Jurkat, Clone E6-1 (cell line): ENCODE results near the gene STPG4.

Experiments used
- DNase-seq: peaks from one replicate; pipeline ENCODE4 v3.0.0-alpha.2; 2011; ENCODE audit warnings: low read depth, low spot score
- H3K4me3 ChIP-seq: 2 replicates; pipeline ENCODE4 v1.5.1; 2011; ENCODE audit warnings: mild to moderate bottlenecking, low read length, control low read depth, moderate library complexity

STPG4 gene

DNA sequence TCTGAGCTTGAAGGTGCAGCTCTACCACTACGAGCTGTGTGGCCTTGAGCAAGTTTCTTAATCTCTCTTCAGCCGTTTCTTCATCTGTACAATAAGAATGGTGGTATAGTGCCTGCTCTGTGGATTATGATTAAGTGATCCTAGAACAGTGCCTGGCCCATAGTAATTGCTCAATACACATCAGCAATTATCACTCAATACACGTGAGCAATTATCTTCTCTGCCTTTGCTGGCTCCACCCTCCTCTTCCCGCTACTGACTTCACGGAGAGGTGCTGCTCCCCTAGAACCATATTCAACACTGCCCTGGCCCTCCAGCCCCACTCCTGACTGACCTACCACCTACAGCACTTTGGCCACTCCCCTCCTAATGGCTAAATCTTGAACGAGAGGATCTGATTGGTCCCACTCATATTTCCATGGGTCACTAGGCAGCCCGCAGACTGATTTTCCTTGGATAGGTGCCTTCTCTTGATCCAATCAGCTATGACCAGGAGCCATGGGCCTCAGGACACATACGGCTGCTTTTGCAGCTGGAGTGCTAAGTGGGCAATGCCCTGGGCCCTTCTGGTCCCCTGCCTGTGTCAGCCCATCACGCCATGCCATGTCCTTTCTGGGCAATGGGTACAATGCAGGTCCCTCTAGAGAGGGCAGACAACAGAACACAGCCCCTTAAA is 77.5 kb downstream of the STPG4 start:
- no peak for DNase-seq
- H3K4me3 ChIP-seq: no peak overlapping the region

DNA sequence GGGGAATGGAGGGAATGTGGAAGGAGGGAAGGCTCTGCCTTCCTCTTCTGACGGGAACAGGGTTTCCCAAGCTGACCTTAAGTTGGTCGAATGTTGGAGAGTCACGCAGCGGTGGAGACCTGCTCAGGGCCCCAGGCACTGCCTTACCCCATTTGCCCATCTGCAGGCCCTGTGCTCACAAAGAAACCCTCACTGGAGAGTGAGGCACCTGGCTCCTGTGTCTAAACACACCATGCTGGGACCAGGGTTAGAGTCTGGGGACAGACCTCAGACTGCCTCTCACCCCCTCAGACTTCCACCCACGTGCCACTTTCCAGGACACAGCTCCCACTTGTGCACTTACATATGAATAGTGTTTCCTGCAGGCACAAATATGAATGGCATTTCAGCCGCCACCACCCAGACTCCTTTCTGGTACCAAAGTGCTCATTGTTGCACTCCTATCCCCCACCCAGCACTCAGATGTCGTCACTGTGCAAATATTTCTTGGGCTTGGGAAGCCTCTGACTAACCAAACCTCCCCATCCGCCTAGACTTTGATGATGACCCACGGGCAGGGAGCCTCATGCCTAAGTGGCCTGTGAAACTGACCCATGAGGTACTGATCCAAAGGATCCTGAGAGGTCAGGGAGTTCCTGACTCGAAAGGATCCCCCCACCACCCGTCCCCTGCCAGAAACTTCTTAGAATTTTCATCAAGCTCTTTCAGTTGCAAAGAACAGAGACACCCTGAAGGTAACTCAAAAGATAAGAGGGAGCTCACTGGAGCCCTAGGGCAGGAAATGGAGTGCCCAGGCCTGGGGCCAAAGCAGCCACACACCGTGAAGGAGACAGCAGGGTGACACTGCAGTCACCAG is 78.3 kb downstream of the STPG4 start:
- no peak overlapping the region for H3K4me3 ChIP-seq
- DNase-seq: no peak

DNA sequence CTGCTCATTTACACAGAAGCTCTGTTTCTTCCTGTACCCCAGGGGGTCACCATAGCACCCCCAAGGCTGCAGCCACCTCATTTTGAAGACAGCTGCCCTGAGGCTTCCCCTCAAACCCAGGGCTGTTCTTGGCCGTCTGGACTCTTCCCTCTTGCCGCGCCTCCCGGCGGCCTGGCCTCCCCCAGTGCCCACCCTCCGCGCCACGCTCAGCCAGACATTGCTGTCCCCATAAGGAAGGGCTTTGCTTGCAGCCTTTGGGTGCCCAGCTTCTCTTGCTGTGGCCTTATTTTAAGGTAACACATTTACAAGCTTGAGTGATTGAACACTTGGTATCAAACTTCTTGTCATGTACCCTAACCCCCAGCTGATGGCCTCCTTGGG is 79.0 kb downstream of the STPG4 start:
- no peak for DNase-seq
- no peak overlapping the region for H3K4me3 ChIP-seq

DNA sequence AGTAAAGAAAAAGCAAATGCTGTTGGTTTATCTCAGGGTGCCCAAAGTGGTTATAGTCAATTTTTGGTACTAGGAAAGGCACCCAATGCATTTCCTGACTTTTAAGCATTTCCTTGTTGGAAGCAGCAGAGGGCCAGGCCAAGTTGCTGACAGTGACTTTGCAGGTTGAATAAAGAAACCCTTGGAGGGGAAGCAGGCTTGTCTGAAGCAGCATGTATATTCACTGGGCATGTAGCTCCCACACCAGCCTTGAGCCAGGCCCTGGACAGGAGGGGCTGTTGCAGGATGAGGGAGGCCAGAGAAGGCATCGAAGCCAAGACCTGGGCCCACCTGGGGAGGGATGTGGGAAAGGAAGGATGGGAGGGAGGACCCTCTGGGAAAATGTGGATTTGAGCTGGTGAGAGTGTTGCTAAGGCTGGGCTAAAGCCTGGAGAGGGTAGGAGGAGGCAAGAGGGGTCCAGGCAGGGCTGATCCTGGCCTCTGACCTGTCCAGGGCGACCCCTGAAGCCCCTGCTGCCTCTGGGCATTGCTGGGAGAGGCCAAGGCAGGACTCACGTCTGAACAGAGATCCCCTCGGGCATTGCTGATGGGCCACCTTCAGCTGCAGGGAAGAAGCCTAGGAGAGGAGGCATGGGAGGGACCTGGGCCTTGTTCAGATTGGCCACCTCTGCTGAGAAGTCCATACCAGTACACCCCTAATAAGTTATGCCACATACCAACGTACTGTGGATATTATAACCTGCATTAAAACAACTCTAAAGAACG is 79.6 kb downstream of the STPG4 start:
- DNase-seq: no peak

DNA sequence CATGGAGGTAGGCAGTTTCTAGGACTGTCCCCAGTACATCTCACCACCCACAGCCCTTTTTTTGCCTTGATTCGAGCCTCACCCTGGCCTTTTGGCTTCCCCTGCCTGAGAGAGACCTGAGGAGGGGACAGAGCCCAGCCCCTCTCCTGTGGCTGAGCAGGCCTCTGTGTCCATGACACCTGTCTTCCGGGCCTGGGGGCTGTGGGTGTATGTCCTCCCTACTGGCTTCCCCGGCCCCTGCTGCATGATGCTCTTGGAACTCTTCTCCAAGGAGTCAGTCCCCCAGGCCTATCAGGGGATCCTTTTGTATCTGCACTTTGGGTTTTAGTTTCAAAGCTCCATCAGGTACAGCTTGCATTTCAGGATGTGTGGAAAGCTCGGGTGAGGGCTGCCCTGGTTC is 80.4 kb downstream of the STPG4 start:
- no peak for DNase-seq
- no peak overlapping the region for H3K4me3 ChIP-seq

More for the DNA sequence above, 79.6 kb downstream of the STPG4 start:
- H3K4me3 ChIP-seq: no peak overlapping the region

DNA sequence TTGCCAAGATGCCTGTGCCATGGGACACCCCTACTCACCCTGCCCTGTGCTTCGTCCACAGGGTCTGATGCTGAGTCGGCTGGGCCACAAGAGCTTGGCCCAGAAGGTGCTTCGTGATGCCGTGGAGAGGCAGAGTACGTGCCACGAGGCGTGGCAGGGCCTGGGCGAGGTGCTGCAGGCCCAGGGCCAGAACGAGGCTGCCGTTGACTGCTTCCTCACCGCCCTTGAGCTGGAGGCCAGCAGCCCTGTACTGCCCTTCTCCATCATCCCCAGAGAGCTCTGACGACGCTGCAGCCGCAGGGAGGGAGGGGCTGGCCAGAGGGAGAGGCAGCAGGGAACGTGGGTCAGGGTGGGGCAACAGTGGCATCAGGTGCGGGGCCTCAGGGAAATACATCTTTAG is 81.5 kb downstream of the STPG4 start:
- no peak for DNase-seq

DNA sequence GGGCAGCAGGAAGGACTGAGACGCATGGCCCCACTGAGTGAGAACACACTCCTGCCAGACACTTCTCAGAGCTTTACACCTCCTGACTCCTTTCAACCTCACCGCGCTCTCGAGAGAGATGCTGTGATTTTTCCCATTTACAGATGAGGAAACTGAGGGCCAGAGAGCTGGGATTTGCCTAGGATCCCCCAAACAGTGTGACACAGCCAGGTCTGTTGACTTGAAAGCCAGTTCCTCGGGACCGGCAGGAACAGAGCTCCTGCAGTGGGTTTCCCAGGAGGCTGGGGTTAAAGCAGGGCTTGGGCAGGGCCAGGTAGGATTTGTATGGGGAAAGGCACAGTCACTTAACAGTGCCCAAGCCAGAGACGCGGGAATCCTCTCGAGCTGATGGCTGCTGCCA is 81.9 kb downstream of the STPG4 start:
- no peak for DNase-seq
- H3K4me3 ChIP-seq: no peak overlapping the region

More for the DNA sequence above, 81.5 kb downstream of the STPG4 start:
- H3K4me3 ChIP-seq: no peak overlapping the region

DNA sequence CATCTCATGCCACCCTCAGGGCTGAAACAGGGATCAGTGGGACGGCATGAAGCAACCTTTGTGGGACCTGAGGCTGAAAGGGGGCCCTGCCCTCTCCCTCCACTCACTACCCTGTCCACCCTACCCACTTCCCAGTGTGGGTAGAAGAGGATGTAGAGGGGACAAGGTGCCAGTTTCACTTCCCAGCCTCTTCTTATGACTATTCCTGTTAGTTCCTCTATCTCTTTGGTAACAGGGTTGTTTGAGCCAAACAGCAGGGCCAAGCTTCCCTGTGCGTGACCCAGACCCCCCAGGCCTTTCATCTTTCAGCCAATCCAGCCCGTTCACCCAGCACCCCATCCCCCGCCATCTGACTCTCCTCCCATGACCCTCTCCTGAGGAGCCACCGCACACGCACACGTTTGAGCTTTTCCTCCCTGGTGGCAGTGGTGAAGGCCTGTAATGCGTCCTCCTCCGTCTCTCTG is 82.3 kb downstream of the STPG4 start:
- DNase-seq: no peak
- no peak overlapping the region for H3K4me3 ChIP-seq

DNA sequence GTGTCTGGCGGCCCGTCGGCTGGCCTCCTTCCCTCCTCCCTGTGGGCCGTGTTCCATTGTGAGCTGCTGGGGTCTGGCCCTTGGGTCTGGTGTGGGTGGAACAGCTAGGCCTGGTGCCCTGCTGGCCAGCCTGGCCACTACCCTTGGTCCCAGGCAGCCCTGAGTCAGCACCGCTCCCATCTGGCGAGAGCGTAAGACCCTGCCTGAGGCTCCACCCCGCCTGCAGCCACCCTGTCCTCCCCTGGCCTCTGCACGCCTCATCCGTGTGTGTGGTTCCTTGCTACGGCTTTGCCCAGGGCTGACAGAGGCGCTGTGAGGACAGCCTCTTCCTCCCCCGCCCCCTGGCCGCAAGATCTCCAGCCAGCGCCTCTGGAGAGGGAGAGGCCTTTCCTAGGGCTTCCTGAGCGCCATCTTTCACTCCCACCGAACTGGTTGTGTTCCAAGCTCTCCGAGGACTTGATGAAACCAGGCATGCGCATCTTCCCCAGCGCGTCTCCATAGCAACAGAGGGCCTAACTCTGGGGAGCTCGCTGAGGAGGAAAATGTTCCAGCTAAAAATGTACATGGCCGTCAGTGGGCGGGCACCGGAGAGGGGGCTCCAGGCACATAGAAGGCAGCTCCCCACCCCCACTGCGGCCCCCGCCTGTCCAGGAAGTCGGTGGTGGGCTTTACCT is 83.0 kb downstream of the STPG4 start:
- DNase-seq: no peak
- no peak overlapping the region for H3K4me3 ChIP-seq

DNA sequence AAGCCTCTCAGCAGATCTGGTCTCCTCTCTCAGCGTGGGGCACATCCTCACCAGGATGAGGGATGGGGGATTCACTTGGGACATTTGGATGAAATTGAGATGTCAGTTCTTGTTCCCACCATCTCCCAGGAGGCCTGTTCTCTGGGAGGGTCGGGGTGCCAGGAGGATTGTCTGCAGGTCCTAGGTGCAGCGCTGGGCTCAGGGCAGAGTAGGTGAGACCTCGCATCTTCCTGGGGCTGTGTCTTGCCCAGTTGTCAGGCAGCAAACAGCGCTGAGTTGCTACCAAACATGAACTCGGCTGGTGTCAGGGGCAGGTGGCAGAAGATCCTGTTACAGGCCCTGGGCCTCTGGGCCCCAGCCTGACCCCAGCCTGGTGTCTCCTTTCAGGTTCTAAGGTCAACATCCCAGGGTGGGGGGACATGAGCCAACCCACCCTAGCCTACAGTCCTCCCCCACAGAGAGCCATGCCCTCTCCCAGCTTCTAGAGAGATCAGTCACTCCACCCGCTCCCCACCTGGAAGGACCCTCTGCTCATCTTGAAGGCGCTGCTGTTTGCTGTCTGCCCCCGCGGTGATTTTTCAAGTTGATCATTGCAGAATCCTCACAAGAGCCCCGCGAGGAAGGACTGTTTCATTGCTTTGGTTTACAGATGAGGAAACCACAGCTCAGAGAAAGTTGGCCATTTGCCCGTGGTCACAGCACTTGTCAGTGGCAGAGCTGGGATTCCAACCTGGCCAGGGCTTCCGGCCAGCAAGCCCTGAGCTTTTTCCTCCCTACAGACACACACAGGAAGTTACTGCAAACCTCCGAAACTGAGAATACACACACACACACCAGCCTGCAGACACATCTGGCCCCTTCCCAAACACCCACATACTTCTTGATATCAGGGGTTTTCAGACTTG is 83.9 kb downstream of the STPG4 start:
- DNase-seq: peak; percentile 31
- H3K4me3 ChIP-seq: no peak overlapping the region

DNA sequence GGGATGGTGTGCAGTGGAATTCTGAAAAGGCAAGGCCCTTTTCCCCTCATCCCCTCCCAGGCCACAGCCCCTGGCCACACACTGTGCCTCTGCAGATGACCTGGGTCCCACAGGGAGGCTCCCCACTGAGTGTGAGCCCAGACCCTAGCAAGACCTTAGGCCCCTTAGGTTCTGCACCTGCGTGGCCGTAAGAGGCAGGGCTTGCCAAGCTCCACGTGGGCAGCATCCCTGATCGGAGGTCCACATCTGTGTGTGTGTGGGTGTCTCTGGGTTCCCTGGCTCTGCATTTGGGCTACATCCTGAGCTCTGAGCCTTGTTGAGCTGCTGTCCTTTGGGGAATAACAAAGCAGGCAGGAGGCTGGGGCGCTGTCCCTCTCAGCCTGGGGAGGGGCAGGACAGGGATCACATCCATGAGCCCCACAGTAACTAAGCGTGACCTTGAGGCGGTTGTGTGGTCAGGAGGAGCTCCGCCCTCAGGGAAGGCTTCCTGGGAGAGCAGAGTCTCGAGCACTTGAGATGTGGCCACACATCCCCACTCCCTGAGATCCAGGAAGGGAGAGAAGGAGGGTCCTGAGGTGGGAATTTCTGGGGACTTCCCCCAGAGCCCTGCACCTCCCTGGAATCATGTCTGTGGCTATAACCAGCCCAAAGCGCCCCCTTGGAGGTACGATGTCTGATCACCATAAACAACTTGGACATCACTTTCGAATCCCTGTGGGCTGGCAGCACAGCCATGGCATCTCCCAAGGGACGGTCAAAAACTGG is 84.8 kb downstream of the STPG4 start:
- no peak overlapping the region for H3K4me3 ChIP-seq
- DNase-seq: no peak

DNA sequence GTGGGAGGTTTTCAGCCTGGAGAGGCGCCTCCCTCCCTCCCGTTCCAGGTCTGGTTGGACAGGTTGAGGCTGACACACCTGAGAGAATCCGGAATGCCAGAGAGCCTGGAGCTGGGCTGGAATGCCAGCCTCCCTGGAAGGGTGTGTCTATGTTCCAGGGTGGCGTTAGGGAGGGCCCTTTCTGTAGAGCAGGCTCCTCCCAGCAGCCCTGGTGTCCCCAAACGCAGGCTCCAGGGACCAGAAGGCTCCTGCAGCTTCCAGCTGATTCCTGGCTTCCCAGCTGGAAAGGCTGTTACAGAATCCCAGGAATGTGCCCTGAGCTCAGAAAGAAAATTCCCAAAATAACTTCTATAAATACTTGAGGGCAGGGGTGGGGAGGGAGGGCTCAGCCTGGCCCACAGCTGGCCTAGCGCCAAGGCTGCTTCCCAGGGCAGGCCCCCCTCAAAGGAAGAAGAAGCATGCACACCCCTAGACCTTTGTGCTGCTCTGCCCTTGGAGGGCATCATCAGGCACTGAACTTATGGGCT is 85.4 kb downstream of the STPG4 start:
- DNase-seq: no peak

DNA sequence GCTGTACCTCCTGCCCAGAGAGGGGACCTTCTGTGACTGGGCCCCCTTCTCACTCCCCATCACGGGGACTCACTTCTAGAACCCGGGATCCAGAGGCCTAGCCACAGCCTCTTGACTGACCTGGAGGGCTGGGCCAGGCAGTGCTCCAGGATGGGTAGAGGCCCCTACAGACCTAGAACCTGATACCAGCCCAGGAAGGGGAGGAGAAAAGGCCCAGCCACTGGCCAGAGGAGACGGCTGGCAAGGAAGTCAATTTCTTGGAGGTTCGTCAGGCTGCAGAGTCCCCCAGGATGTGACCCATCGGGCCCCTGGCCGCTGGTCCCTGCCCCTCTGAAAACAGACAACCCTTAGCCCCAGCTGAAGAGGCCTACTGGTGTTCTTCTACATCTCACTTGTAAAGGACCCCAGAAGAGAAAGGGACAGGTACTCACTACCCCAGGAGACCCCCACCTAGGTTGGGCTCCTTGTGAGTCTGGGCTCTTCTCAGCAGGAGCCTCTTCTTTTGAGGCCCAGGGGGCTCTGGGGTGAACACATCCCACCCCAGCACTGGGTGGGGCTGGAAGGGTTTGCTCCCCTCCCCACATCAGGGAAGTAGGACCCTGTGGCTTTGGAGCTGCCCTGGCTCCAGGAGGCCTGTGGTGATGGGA is 86.0 kb downstream of the STPG4 start:
- H3K4me3 ChIP-seq: no peak overlapping the region
- no peak for DNase-seq

More for the DNA sequence above, 85.4 kb downstream of the STPG4 start:
- no peak overlapping the region for H3K4me3 ChIP-seq

DNA sequence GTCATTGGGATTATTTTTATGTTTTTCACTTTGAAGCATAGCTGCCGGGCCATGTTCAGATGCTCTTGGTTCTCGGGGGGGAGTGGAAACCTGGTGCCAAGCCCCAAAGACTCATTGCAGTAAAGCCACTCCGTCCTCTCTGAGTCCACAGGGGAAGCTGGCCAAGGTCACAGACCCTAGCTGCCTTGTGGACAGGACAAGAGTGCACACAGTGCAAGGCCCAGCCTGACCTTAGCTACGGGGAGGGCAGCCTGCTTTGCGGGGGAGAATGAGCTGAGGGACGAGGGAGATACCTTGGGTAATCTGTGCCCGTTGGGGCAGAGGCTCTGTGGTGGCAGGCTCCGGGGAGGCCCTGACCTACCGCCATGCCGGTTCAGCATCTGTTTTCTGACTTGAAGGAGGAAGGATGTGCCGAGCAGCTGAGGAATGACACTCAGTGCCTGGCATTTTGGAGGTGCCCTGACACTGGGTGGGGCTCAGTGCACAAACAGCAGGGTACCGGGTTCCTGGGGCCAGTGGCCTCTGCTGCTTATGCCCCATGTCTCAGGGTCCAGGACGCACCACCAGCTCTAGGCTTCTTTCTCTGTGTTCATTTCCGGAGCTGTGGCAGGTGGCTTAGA is 87.2 kb downstream of the STPG4 start:
- H3K4me3 ChIP-seq: no peak overlapping the region
- DNase-seq: no peak

DNA sequence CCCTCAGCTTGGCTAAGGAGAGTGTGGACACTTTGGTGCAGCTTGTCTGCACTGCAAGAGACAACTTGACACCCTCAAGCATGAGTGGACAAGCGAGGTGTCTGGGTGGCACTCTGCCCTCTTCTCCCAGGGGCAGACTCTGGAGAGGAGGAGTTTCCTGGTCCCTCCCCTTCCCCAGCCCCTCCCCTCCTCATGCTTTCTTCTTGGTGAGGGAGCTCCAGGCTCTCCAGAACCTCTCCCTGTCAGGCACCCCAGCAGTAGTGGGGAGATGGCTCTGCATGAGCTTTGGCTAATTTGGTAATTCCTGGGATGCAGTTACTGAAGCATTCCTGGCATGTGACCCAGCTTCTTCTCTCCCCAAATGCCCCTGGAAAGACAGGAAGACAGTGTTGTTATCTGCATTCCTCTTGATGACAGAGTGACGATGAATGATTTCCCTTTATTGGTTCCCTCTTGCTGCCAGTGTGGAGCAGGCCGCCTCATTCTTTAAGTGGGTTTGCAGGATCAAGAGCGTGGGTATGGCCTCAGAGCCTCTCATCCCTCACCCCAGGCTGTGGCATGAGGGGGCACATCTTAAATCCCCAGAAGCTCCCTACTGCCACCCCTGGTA is 89.2 kb downstream of the STPG4 start:
- no peak overlapping the region for H3K4me3 ChIP-seq
- DNase-seq: no peak

DNA sequence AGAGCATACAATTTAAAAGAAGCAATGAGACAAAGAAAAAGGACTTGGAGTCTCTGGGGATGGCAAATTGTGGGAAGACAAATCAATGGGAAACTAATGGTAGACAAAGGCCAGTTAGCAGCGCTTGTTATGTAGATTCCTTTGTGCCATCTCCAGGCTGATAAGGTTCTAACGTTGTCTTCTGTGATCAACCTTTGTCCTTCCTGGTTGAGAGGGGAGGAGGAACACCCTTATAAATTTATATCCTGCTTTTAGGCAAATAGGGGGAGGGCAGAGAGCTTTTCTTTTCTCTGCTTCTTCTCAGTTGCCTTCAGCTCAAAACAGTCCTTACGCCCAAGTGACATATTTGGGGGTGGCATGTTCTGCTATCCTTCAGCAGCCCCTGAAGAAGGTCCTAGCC is 89.8 kb downstream of the STPG4 start:
- DNase-seq: no peak
- H3K4me3 ChIP-seq: no peak overlapping the region
